Body of pancreas (tissue), 4 donors: Measurements from ENCODE around the gene FUT7. TPM values are rescaled to one million over a fixed set of nuclear protein-coding genes. Genes with fewer than 3 reads are reported as not detected.

ENCODE experiments used
- ATAC-seq: fragments of 150-250 bp; one replicate; pipeline ENCODE4 v1.9.1; 2016
- DNase-seq, 4 donors: peaks; one replicate each; pipeline ENCODE4 v3.0.0-alpha.2; 2019
- H3K27ac ChIP-seq, 4 donors: fragments of 200-600 bp; sonication (generic); 1 replicate in 3 of 4; 2 replicates in 1 of 4; pipeline versions ENCODE4 v1.5.1 to v1.6.1; 2016 to 2019; ENCODE audit warnings: mild to moderate bottlenecking in 1 of 4, mixed read lengths in 1 of 4, moderate library complexity in 1 of 4
- H3K27me3 ChIP-seq, 2 donors: fragments of 200-600 bp; sonication (generic); one replicate each; pipeline ENCODE4 v1.6.0; 2016; ENCODE audit warnings: mild to moderate bottlenecking in 1 of 2
- H3K36me3 ChIP-seq, 2 donors: fragments of 200-600 bp; sonication (generic); replicated peaks in 1 of 2; 2 replicates each; pipeline ENCODE4 v1.5.1; 2016; ENCODE audit warnings: low read depth in 2 of 2; ENCODE audit not compliant: insufficient read depth in 1 of 2
- H3K4me1 ChIP-seq: fragments of 200-600 bp; sonication (generic); one replicate; pipeline ENCODE4 v1.6.0; 2016
- H3K4me3 ChIP-seq, 2 donors: fragments of 200-600 bp; sonication (generic); 1 replicate in 1 of 2; 2 replicates in 1 of 2; pipeline ENCODE4 v1.5.1; 2016 to 2019
- H3K9me3 ChIP-seq, 3 donors: fragments of 200-600 bp; sonication (generic); 1 replicate in 2 of 3; 2 replicates in 1 of 3; pipeline ENCODE4 v1.5.1; 2016
- POLR2A ChIP-seq, 3 donors: fragments of 450-650 bp; IDR thresholded peaks; one replicate each; pipeline ENCODE4 v1.6.1; 2016; ENCODE audit warnings: antibody characterized with exemption in 3 of 3, mild to moderate bottlenecking in 2 of 3
- WGBS, 2 donors: methylation state at CpG; one replicate each; pipeline ENCODE4 v1.1.5; 2017; 5-methylcytosine and 5-hydroxymethylcytosine counted together
- intact Hi-C: fragments of 100-400 bp; cut with DNase I; formaldehyde crosslinking; loops from one replicate; pipeline ENCODE4 v1.15.1; 2023
- total RNA-seq, 2 donors: library from RNA; depleted of rRNA; stranded (reverse); fragments of >200 nt; gene quantifications; one replicate each; pipeline ENCODE4 v1.1.0, GENCODE V29; 2016
- TF ChIP-seq, protein P1 (sequence below), 7 experiments: fragments of 450-650 bp in 4 of 7; fragments of 200-600 bp in 3 of 7; sonication (generic) in 3 of 7; IDR thresholded peaks; one replicate each; pipeline ENCODE4 v1.5.1; 2016 to 2019; ENCODE audit warnings: antibody characterized with exemption in 7 of 7

FUT7 gene
- total RNA-seq, 2 donors from 2014 or later, result not detected

- intact Hi-C loops, result no loop called here
- Histone ChIP-seq H3K36me3 (no peaks in the 10 kb centered on the region), H3K4me1 (peaks cover 24% of the 10 kb centered on the region), H3K4me3 (no peak within 1 kb of the TSS), H3K27ac (peak within 1 kb of the TSS; percentile 40 to 88 (median 72)), H3K9me3 (no peaks in the 10 kb centered on the region), H3K27me3 (no peaks in the 10 kb centered on the region)
- DNase-seq (peak; percentile 86 to 94 (median 92)), ATAC-seq (peak; percentile 91)
- peak in 2 of 3 donors; percentile 28 to 41 for TF ChIP-seq POLR2A (IDR thresholded peaks at IDR 0.05)
- TF ChIP-seq, protein P1, sequence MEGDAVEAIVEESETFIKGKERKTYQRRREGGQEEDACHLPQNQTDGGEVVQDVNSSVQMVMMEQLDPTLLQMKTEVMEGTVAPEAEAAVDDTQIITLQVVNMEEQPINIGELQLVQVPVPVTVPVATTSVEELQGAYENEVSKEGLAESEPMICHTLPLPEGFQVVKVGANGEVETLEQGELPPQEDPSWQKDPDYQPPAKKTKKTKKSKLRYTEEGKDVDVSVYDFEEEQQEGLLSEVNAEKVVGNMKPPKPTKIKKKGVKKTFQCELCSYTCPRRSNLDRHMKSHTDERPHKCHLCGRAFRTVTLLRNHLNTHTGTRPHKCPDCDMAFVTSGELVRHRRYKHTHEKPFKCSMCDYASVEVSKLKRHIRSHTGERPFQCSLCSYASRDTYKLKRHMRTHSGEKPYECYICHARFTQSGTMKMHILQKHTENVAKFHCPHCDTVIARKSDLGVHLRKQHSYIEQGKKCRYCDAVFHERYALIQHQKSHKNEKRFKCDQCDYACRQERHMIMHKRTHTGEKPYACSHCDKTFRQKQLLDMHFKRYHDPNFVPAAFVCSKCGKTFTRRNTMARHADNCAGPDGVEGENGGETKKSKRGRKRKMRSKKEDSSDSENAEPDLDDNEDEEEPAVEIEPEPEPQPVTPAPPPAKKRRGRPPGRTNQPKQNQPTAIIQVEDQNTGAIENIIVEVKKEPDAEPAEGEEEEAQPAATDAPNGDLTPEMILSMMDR (IDR thresholded peaks at IDR 0.05), result no peak
- 0 to 1% methylated on average over 30 to 72 of the region's 74 CpGs for WGBS, 2 donors
Observed at GRCh38 chr9:137070201-137070905, 38.5 kb upstream of the FUT7 start, which contains the start of gene SAPCD2. TSS of gene SAPCD2 (minus strand) at chr9:137070557. CDS start at chr9:137070460, 97 bp downstream.

- Histone ChIP-seq H3K27me3 (no peaks in the 10 kb centered on the region), H3K4me3 (no peak overlapping the region), H3K36me3 (no peaks in the 10 kb centered on the region), H3K9me3 (no peaks in the 10 kb centered on the region), H3K4me1 (peaks cover 24% of the 10 kb centered on the region), H3K27ac (no peak overlapping the region)
- no peak for DNase-seq
- no peak for ATAC-seq
- WGBS, 2 donors, result 6% methylated on average over 51 of the region's 52 CpGs; no CpG with 5 or more reads in 1 of the 2 donors
- TF ChIP-seq, protein P1 (IDR thresholded peaks at IDR 0.05), result no peak
- no peak for TF ChIP-seq POLR2A (IDR thresholded peaks at IDR 0.05)
- intact Hi-C loops, result no loop called here
Observed at GRCh38 chr9:137069508-137070091, 37.7 kb upstream of the FUT7 start.

DNA sequence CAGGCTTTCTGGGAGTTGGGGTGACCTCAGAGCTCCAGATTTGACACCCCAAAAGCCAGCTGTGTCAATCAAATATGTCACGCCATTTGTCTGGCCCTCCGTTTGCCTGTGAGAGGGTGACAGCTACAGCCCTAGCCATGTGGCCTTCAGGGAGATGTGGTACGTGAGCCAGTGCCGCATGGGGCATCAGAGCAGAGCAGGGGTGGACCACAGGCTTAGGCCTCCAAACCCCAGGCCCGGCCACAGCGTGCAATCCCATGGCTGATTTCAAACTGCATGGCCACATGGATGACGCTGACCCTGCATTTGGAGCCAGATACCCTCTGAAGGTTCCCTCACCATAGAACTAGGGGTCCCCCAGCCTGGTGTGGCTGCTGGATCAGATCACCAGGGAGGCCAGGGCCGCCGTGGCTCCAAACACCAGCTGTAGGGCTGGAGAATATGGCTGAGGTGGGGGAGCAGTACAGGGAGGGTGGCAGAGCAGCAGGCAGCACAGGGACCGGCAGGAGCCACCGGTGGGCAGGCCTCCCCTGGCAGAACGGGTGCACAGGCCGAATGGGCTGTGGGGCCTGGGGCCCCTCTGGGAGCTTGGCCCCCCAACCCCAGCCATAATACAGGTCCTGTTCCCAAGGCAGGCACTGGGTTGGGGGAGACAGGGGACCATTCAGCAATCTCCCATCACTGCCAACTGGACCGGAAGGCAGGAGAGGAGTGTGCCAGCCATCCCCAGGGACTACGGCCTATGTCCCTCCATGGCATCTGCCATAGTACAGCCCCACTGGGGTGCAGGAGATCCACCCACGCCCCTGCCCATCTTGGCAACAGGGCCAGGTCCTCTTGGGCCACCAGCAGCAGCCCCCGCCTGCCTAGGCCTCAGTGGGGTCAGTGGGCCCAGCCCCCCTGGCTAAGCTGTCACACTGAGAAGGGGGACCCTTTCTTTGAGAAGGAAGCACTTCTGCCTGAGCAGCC, 36.9 kb upstream of the FUT7 start:
- WGBS, 2 donors, result 78 to 87% methylated on average over 3 to 17 of the region's 17 CpGs
- Histone ChIP-seq H3K4me1 (peaks cover 29% of the 10 kb centered on the region), H3K9me3 (no peaks in the 10 kb centered on the region), H3K27ac (no peak overlapping the region), H3K27me3 (no peaks in the 10 kb centered on the region), H3K36me3 (no peaks in the 10 kb centered on the region), H3K4me3 (no peak overlapping the region)
- no peak for TF ChIP-seq POLR2A (IDR thresholded peaks at IDR 0.05)
- TF ChIP-seq, protein P1 (IDR thresholded peaks at IDR 0.05), result no peak
- ATAC-seq (no peak), DNase-seq (no peak)
- intact Hi-C loops, result no loop called here

GRCh38 chr9:137067860-137068538, 36.1 kb upstream of the FUT7 start:
- no peaks in the 10 kb centered on the region for H3K36me3 ChIP-seq
- no peaks in the 10 kb centered on the region for H3K9me3 ChIP-seq
- intact Hi-C loops, result no loop called here
- TF ChIP-seq, protein P1 (IDR thresholded peaks at IDR 0.05), result peak; percentile 56 to 94 (median 86)
- TF ChIP-seq POLR2A (IDR thresholded peaks at IDR 0.05), result no peak
- H3K4me1 ChIP-seq, result peaks cover 30% of the 10 kb centered on the region
- H3K4me3 ChIP-seq, result no peak overlapping the region
- DNase-seq, result peak; percentile 84 to 87 (median 84)
- 49 to 69% methylated on average over 7 to 12 of the region's 12 CpGs for WGBS, 2 donors
- H3K27ac ChIP-seq, result no peak overlapping the region
- no peaks in the 10 kb centered on the region for H3K27me3 ChIP-seq
- ATAC-seq, result peak; percentile 47
